H1 (cell line): ENCODE measurements around the gene DOCK8. TPM values are rescaled to one million over a fixed set of nuclear protein-coding genes. Genes with fewer than 3 reads are reported as not detected.
A peak's percentile ranks its signal among the peaks of the same experiment; 100 is the strongest.

Experiments
- CTCF ChIA-PET: fragments of 300-600 bp; sonication (Branson Sonifier 250); formaldehyde crosslinking; loops from one replicate; lab custom pipeline; 2021; ENCODE audit not compliant: partially characterized antibody; lab: Charles Lee
- POLR2A ChIA-PET: fragments of 300-600 bp; sonication (Branson Sonifier 250); formaldehyde crosslinking; loops from one replicate; lab custom pipeline; 2021; ENCODE audit warnings: inconsistent platforms; ENCODE audit not compliant: partially characterized antibody; lab: Charles Lee
- DNase-seq, 2 experiments: peaks; one replicate each; pipeline versions ENCODE4 v3.0.0 to v3.0.0-alpha.2; 2010 to 2022; ENCODE audit warnings: low spot score in 2 of 2, low read depth in 1 of 2, mixed read lengths in 1 of 2
- FAIRE-seq: peaks from 2 replicates; lab custom pipeline; 2011; peaks lifted over from hg19 to GRCh38; lab: Jason Lieb, UNC
- H2AFZ ChIP-seq: 2 replicates; pipeline ENCODE4 v1.8.1; 2012; ENCODE audit warnings: low read length, inconsistent platforms
- H2AK5ac ChIP-seq: 2 replicates; pipeline ENCODE4 v1.6.1; 2013; ENCODE audit warnings: low read depth, low read length
- H2BK120ac ChIP-seq: replicated peaks from 2 replicates; pipeline ENCODE3; 2013; ENCODE audit warnings: low read depth, low read length, inconsistent platforms
- H2BK12ac ChIP-seq: 2 replicates; pipeline ENCODE4 v1.6.1; 2013; ENCODE audit warnings: low read depth, low read length
- H2BK15ac ChIP-seq: 2 replicates; pipeline ENCODE4 v1.6.1; 2013; ENCODE audit warnings: low read length
- H2BK20ac ChIP-seq: 2 replicates; pipeline ENCODE4 v1.6.1; 2013; ENCODE audit warnings: low read length
- H2BK5ac ChIP-seq: 2 replicates; pipeline ENCODE4 v1.6.1; 2013; ENCODE audit warnings: low read depth, low read length
- H3K14ac ChIP-seq: 2 replicates; pipeline ENCODE4 v1.6.1; 2013; ENCODE audit warnings: inconsistent platforms; ENCODE audit not compliant: insufficient read length
- H3K18ac ChIP-seq: 2 replicates; pipeline ENCODE4 v1.6.1; 2013; ENCODE audit warnings: low read length; ENCODE audit errors: extremely low read depth
- H3K23ac ChIP-seq: 2 replicates; pipeline ENCODE4 v1.6.1; 2013; ENCODE audit warnings: inconsistent platforms; ENCODE audit not compliant: insufficient read length
- H3K23me2 ChIP-seq: 2 replicates; pipeline ENCODE4 v1.6.1; 2013; ENCODE audit warnings: low read depth, low read length
- H3K27ac ChIP-seq: 2 replicates; pipeline ENCODE4 v1.6.1; 2011; ENCODE audit warnings: low read depth, low read length, inconsistent platforms
- H3K27me3 ChIP-seq, 4 experiments: replicated peaks in 1 of 4; 1 replicate in 1 of 4; 2 replicates in 3 of 4; pipeline versions ENCODE4 v1.6.1 to v1.8.1; 2011 to 2013; ENCODE audit warnings: low read length in 3 of 4, mild to moderate bottlenecking in 3 of 4, inconsistent platforms in 2 of 4, mixed read lengths in 2 of 4, moderate library complexity in 1 of 4; ENCODE audit not compliant: control insufficient read depth in 3 of 4, insufficient read depth in 3 of 4; ENCODE audit errors: extremely low read depth in 1 of 4
- H3K36me3 ChIP-seq, 4 experiments: 2 replicates each; pipeline versions ENCODE4 v1.6.1 to v1.8.1; 2011 to 2013; ENCODE audit warnings: mild to moderate bottlenecking in 4 of 4, low read length in 3 of 4, moderate library complexity in 2 of 4, control low read depth in 1 of 4, inconsistent platforms in 1 of 4; ENCODE audit not compliant: insufficient read depth in 4 of 4, control insufficient read depth in 2 of 4
- H3K4ac ChIP-seq: replicated peaks from 2 replicates; pipeline ENCODE3; 2013; ENCODE audit warnings: low read length, low read depth, mixed read lengths, inconsistent platforms; ENCODE audit not compliant: insufficient read length
- H3K4me1 ChIP-seq, 4 experiments: replicated peaks in 1 of 4; 1 replicate in 1 of 4; 2 replicates in 3 of 4; pipeline versions ENCODE4 v1.6.1 to v1.8.1; 2011 to 2013; ENCODE audit warnings: low read length in 3 of 4, inconsistent platforms in 2 of 4, mixed read lengths in 1 of 4; ENCODE audit not compliant: insufficient read depth in 4 of 4, control insufficient read depth in 3 of 4
- H3K4me2 ChIP-seq, 2 experiments: 2 replicates each; pipeline versions ENCODE4 v1.6.1 to v1.8.1; 2011 to 2013; ENCODE audit warnings: low read depth in 2 of 2, low read length in 2 of 2, control low read depth in 1 of 2, inconsistent platforms in 1 of 2, mild to moderate bottlenecking in 1 of 2; ENCODE audit not compliant: insufficient read depth in 1 of 2
- H3K4me3 ChIP-seq, 4 experiments: fragments of 200-600, 300-600 bp in 1 of 4; sonication (generic), shearing (Covaris generic), sonication (Bioruptor Twin) in 1 of 4; 2 replicates each; pipeline versions ENCODE4 v1.5.1 to v1.8.1; 2011 to 2016; ENCODE audit warnings: low read length in 4 of 4, low read depth in 3 of 4, control low read depth in 2 of 4, inconsistent platforms in 2 of 4, mild to moderate bottlenecking in 2 of 4, mixed read lengths in 1 of 4, moderate library complexity in 1 of 4; ENCODE audit not compliant: insufficient read depth in 2 of 4; ENCODE audit errors: extremely low read depth in 1 of 4
- H3K56ac ChIP-seq: replicated peaks from 2 replicates; pipeline ENCODE3; 2013; ENCODE audit warnings: low read depth, mild to moderate bottlenecking, mixed read lengths, low read length, inconsistent platforms; ENCODE audit not compliant: insufficient read length
- H3K79me1 ChIP-seq: 2 replicates; pipeline ENCODE4 v1.6.1; 2013; ENCODE audit warnings: low read depth, low read length, control low read depth
- H3K79me2 ChIP-seq, 2 experiments: 2 replicates each; pipeline versions ENCODE4 v1.6.1 to v1.8.1; 2012 to 2013; ENCODE audit warnings: low read length in 2 of 2, mild to moderate bottlenecking in 2 of 2, inconsistent platforms in 1 of 2; ENCODE audit not compliant: insufficient read depth in 2 of 2, control insufficient read depth in 1 of 2
- H3K9ac ChIP-seq, 4 experiments: replicated peaks in 1 of 4; 1 replicate in 1 of 4; 2 replicates in 3 of 4; pipeline versions ENCODE4 v1.6.1 to v1.8.1; 2011 to 2013; ENCODE audit warnings: low read depth in 3 of 4, low read length in 3 of 4, control low read depth in 2 of 4, mild to moderate bottlenecking in 2 of 4, moderate library complexity in 2 of 4, inconsistent platforms in 1 of 4; ENCODE audit errors: extremely low read depth in 1 of 4
- H3K9me3 ChIP-seq, 2 experiments: 2 replicates each; pipeline versions ENCODE4 v1.6.1 to v1.8.1; 2012 to 2013; ENCODE audit warnings: mild to moderate bottlenecking in 2 of 2, moderate library complexity in 2 of 2, control low read depth in 1 of 2, inconsistent platforms in 1 of 2, low read depth in 1 of 2, low read length in 1 of 2, mixed read lengths in 1 of 2; ENCODE audit not compliant: insufficient read depth in 2 of 2
- H4K20me1 ChIP-seq, 2 experiments: replicated peaks in 1 of 2; 2 replicates each; pipeline versions ENCODE3 to v1.8.1; 2011 to 2013; ENCODE audit warnings: inconsistent platforms in 2 of 2, low read length in 2 of 2, mild to moderate bottlenecking in 1 of 2; ENCODE audit not compliant: insufficient read depth in 2 of 2, control insufficient read depth in 1 of 2
- H4K5ac ChIP-seq: 2 replicates; pipeline ENCODE4 v1.6.1; 2013; ENCODE audit warnings: low read length, low read depth, mixed read lengths, inconsistent platforms; ENCODE audit not compliant: insufficient read length
- H4K8ac ChIP-seq: 2 replicates; pipeline ENCODE4 v1.8.0; 2013; ENCODE audit warnings: mild to moderate bottlenecking, moderate library complexity, low read length, inconsistent platforms; ENCODE audit not compliant: insufficient read depth; ENCODE audit errors: extremely low read depth
- H4K91ac ChIP-seq: replicated peaks from 2 replicates; pipeline ENCODE3; 2013; ENCODE audit warnings: low read length, mixed read lengths, inconsistent platforms; ENCODE audit not compliant: insufficient read length
- CREB1 ChIP-seq: IDR thresholded peaks from 2 replicates; pipeline ENCODE4 v1.6.1; 2012; ENCODE audit warnings: inconsistent platforms
- EGR1 ChIP-seq: IDR thresholded peaks from 2 replicates; pipeline ENCODE4 v1.6.1; 2011; ENCODE audit warnings: low read depth, low read length, borderline replicate concordance
- HDAC6 ChIP-seq: IDR thresholded peaks from one replicate; pipeline ENCODE4 v1.7.1; 2012; ENCODE audit warnings: low read depth, mild to moderate bottlenecking, inconsistent platforms, low read length, moderate library complexity
- KDM1A ChIP-seq: fragments of 200-600, 300-600 bp; sonication (generic); IDR thresholded peaks from 2 replicates; pipeline ENCODE4 v1.7.1; 2016; ENCODE audit warnings: mild to moderate bottlenecking, low read length, borderline replicate concordance
- RXRA ChIP-seq: IDR thresholded peaks from 2 replicates; pipeline ENCODE4 v1.6.1; 2011; ENCODE audit warnings: low read depth, mild to moderate bottlenecking, low read length, moderate library complexity; ENCODE audit not compliant: insufficient read depth
- SIN3A ChIP-seq, 2 experiments: IDR thresholded peaks in 1 of 2; conservative IDR thresholded peaks in 1 of 2; 2 replicates each; pipeline ENCODE4 v1.6.1; 2011 to 2012; ENCODE audit warnings: low read length in 2 of 2, improper control_type of control experiment in 1 of 2, low read depth in 1 of 2, mild to moderate bottlenecking in 1 of 2
- SIX5 ChIP-seq: IDR thresholded peaks from 2 replicates; pipeline ENCODE4 v1.6.1; 2011; ENCODE audit warnings: mild to moderate bottlenecking, low read depth, low read length
- TAF1 ChIP-seq: IDR thresholded peaks from 2 replicates; pipeline ENCODE4 v1.6.1; 2011; ENCODE audit warnings: mild to moderate bottlenecking, low read depth, low read length
- TCF12 ChIP-seq: IDR thresholded peaks from 2 replicates; pipeline ENCODE4 v1.6.1; 2011; ENCODE audit warnings: low read depth, mild to moderate bottlenecking, low read length
- YY1 ChIP-seq: IDR thresholded peaks from 2 replicates; pipeline ENCODE4 v1.6.1; 2011; ENCODE audit warnings: low read depth, mild to moderate bottlenecking, low read length
- WGBS, 2 experiments: shearing (Covaris generic) in 1 of 2; methylation state at CpG; one replicate each; pipeline versions ENCODE4 v1.1.6 to v1.1.7; 2013 to 2015; ENCODE audit warnings: low lambda C conversion rate in 2 of 2, mixed read lengths in 2 of 2, inconsistent platforms in 1 of 2, low coverage in 1 of 2, missing lambda C conversion rate in 1 of 2; ENCODE audit not compliant: insufficient replicate concordance in 2 of 2, insufficient coverage in 1 of 2, insufficient read length in 1 of 2; ENCODE audit errors: extremely low coverage in 1 of 2, missing lambda C conversion rate in 1 of 2; 5-methylcytosine and 5-hydroxymethylcytosine counted together
- polyA plus RNA-seq, 7 experiments: library from polyadenylated mRNA; depleted of rRNA in 3 of 7; stranded (reverse) in 5 of 7; unstranded in 2 of 7; fragments of >200 nt in 5 of 7; fragments of 200-250 nt in 2 of 7; gene quantifications; 1 replicate in 5 of 7; 2 replicates in 1 of 7; 4 replicates in 1 of 7; pipeline versions ENCODE4 v1.2.1 to v1.2.3, GENCODE V29; 2011 to 2013; ENCODE audit warnings: missing spikeins in 2 of 7, mixed read lengths in 2 of 7
- total RNA-seq: library from RNA; stranded (reverse); fragmentation: NEBNext Ultra II Directional; extraction: Animal tissue kit (Norgen Biotek cat#: 25700); gene quantifications from 2 replicates; pipeline ENCODE4 v1.2.1, GENCODE V29; 2021
- TF ChIP-seq, protein P1 (sequence below): IDR thresholded peaks from 2 replicates; pipeline ENCODE4 v1.6.1; 2011; ENCODE audit warnings: low read depth, mild to moderate bottlenecking, low read length; ENCODE audit not compliant: insufficient read depth
- TF ChIP-seq, protein P2 (sequence below): IDR thresholded peaks from 2 replicates; pipeline ENCODE4 v1.6.1; 2012; ENCODE audit warnings: inconsistent platforms

DOCK8 gene
- total and polyA plus RNA-seq, 2 of the 8 experiments (the other 6 are each of a cell fraction or from before 2014, with no cell fraction given), result 0.57 to 2.0 TPM

DNA sequence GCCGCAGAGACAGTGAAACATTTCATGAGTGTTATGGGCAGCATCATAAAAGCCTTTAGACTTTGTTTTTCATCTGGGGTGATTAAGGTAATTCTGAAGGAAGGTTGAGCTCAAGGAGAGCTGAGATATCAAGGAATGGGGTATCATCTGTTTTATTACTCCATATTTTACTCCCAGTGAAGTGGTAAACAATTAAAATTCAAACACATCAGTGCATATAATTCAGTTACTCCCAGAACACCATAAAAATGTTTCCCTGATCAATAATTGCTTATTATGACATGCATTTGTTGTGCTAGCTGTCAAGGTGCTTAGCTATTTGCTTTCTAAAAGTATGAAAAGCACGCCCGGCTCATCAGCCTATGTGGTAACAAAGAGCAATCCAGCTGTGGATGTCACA is 81.7 kb downstream of the DOCK8 start:
- 88% methylated on average over 3 of the region's 3 CpGs; no CpG with 5 or more reads in 1 of the 2 experiments for WGBS, 2 experiments
- no peak for TF ChIP-seq TCF12
- no peak for TF ChIP-seq RXRA
- TF ChIP-seq HDAC6, result no peak
- TF ChIP-seq TAF1, result no peak
- TF ChIP-seq EGR1, result no peak
- TF ChIP-seq, protein P1, sequence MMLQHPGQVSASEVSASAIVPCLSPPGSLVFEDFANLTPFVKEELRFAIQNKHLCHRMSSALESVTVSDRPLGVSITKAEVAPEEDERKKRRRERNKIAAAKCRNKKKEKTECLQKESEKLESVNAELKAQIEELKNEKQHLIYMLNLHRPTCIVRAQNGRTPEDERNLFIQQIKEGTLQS, result no peak
- no peak for TF ChIP-seq KDM1A
- no peak for TF ChIP-seq SIX5
- TF ChIP-seq, protein P2, sequence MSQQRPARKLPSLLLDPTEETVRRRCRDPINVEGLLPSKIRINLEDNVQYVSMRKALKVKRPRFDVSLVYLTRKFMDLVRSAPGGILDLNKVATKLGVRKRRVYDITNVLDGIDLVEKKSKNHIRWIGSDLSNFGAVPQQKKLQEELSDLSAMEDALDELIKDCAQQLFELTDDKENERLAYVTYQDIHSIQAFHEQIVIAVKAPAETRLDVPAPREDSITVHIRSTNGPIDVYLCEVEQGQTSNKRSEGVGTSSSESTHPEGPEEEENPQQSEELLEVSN, result no peak
- no peak for TF ChIP-seq CREB1
- TF ChIP-seq YY1, result no peak
- TF ChIP-seq SIN3A (conservative IDR thresholded peaks at IDR 0.05 in 1 of 2, IDR thresholded peaks at IDR 0.05 in 1 of 2; ENCODE audit: low read depth in 1 of 2, low read length in 2 of 2), result no peak
- Histone ChIP-seq H4K8ac (no peak overlapping the region), H2BK120ac (no peak overlapping the region), H3K4ac (no peak overlapping the region), H3K4me3 (no peak overlapping the region), H3K4me1 (no peaks in the 10 kb centered on the region), H2BK20ac (no peak overlapping the region), H4K91ac (no peak overlapping the region), H2BK12ac (no peak overlapping the region), H3K18ac (no peak overlapping the region), H3K27me3 (no peaks in the 10 kb centered on the region), H3K9ac (no peak overlapping the region), H2AFZ (0 out of 2 replicates have a peak overlapping the region, but pooled peaks have one; percentile 78), H3K79me1 (no peaks in the 10 kb centered on the region), H3K27ac (no peak overlapping the region), H2AK5ac (no peak overlapping the region), H3K14ac (no peak overlapping the region), H3K23ac (no peak overlapping the region), H4K20me1 (no peaks in the 10 kb centered on the region), H3K9me3 (no peaks in the 10 kb centered on the region), H3K23me2 (no peaks in the 10 kb centered on the region), H2BK15ac (no peak overlapping the region), H3K56ac (no peak overlapping the region), H3K79me2 (no peaks in the 10 kb centered on the region), H2BK5ac (no peak overlapping the region), H3K4me2 (no peak overlapping the region), H4K5ac (no peak overlapping the region), H3K36me3 (no peaks in the 10 kb centered on the region)
- DNase-seq (no peak), FAIRE-seq (no peak)
- ChIA-PET CTCF (interaction anchor here (1.2 kb wide), 1 partner anchor 21 kb away, joined by 3 read pairs; no protein-coding TSS in a partner anchor), POLR2A (no interaction called here)
